Caco-2 (cell line): ENCODE results near the gene TTC27. TPM values are rescaled to one million over a fixed set of nuclear protein-coding genes. Genes with fewer than 3 reads are reported as not detected.

Experiments
- BruUV-seq: library from RNA; stranded (reverse); fragments of 400-500 nt; replicated peaks from 2 replicates; lab custom pipeline; 2021; lab: Mats Ljungman, UMichigan
- CTCF ChIA-PET: fragments of 300-600 bp; sonication (Branson Sonifier 250); formaldehyde crosslinking; loops from one replicate; lab custom pipeline; 2022; ENCODE audit warnings: antibody characterized with exemption; lab: Charles Lee
- POLR2A ChIA-PET: fragments of 300-600 bp; sonication (Branson Sonifier 250); formaldehyde crosslinking; loops from one replicate; lab custom pipeline; 2022; ENCODE audit warnings: antibody characterized with exemption; lab: Charles Lee
- DNase-seq, 2 experiments: peaks; one replicate each; pipeline versions ENCODE4 v3.0.0 to v3.0.0-alpha.2; 2020 to 2022
- H3K27me3 ChIP-seq: replicated peaks from 2 replicates; pipeline ENCODE4 v1.6.0; 2011; ENCODE audit warnings: low read length; ENCODE audit not compliant: control insufficient read depth, insufficient read depth
- H3K36me3 ChIP-seq: 2 replicates; pipeline ENCODE4 v1.5.1; 2011; ENCODE audit warnings: low read length; ENCODE audit not compliant: control insufficient read depth, insufficient read depth
- H3K4me1 ChIP-seq: fragments of 250-450 bp; sonication (Bioruptor Pico); 2 replicates; pipeline ENCODE4 v1.5.1; 2020; ENCODE audit warnings: mild to moderate bottlenecking
- H3K4me3 ChIP-seq: 2 replicates; pipeline ENCODE4 v1.5.1; 2011; ENCODE audit warnings: low read depth, mild to moderate bottlenecking, control low read depth, low read length
- H3K9me3 ChIP-seq: fragments of 250-450 bp; sonication (Bioruptor Pico); 2 replicates; pipeline ENCODE4 v1.5.1; 2020; ENCODE audit warnings: mild to moderate bottlenecking, moderate library complexity
- H3K27ac Mint-ChIP-seq: one replicate; pipeline ENCODE4 v1.8.0; 2022; ENCODE audit warnings: mixed read lengths; ENCODE audit not compliant: unreplicated experiment
- H3K27me3 Mint-ChIP-seq: one replicate; pipeline ENCODE4 v1.8.0; 2022; ENCODE audit warnings: mixed read lengths; ENCODE audit not compliant: insufficient read depth, unreplicated experiment
- H3K36me3 Mint-ChIP-seq: one replicate; pipeline ENCODE4 v1.8.0; 2022; ENCODE audit warnings: mild to moderate bottlenecking, mixed read lengths; ENCODE audit not compliant: insufficient read depth, unreplicated experiment
- H3K4me1 Mint-ChIP-seq: one replicate; pipeline ENCODE4 v1.8.0; 2022; ENCODE audit warnings: low read depth, mixed read lengths; ENCODE audit not compliant: unreplicated experiment
- H3K4me3 Mint-ChIP-seq: one replicate; pipeline ENCODE4 v1.8.0; 2022; ENCODE audit warnings: mild to moderate bottlenecking, moderate library complexity, mixed read lengths; ENCODE audit not compliant: unreplicated experiment
- H3K9me3 Mint-ChIP-seq: one replicate; pipeline ENCODE4 v1.8.0; 2022; ENCODE audit warnings: mixed read lengths; ENCODE audit not compliant: unreplicated experiment
- intact Hi-C: fragments of 100-400 bp; cut with micrococcal nuclease; formaldehyde crosslinking; loops from one replicate; pipeline ENCODE4 v1.10.0; 2022; ENCODE audit not compliant: unreplicated experiment
- total RNA-seq: library from RNA; stranded (reverse); gene quantifications from 2 replicates; pipeline ENCODE4 v1.2.3, GENCODE V29; 2022
- TF ChIP-seq, protein P1 (sequence below), 2 experiments: fragments of 200-600 bp in 1 of 2; IDR thresholded peaks; 1 replicate in 1 of 2; 2 replicates in 1 of 2; pipeline versions ENCODE4 v1.5.1 to v1.8.0; 2011 to 2022; ENCODE audit warnings: antibody characterized with exemption in 1 of 2, control low read depth in 1 of 2, inconsistent platforms in 1 of 2, low read depth in 1 of 2, low read length in 1 of 2, mild to moderate bottlenecking in 1 of 2, moderate library complexity in 1 of 2; ENCODE audit not compliant: insufficient read depth in 1 of 2, severe bottlenecking in 1 of 2, unreplicated experiment in 1 of 2

Gene TTC27
- total RNA-seq, 1 experiment from 2014 or later: 20.6 TPM

DNA sequence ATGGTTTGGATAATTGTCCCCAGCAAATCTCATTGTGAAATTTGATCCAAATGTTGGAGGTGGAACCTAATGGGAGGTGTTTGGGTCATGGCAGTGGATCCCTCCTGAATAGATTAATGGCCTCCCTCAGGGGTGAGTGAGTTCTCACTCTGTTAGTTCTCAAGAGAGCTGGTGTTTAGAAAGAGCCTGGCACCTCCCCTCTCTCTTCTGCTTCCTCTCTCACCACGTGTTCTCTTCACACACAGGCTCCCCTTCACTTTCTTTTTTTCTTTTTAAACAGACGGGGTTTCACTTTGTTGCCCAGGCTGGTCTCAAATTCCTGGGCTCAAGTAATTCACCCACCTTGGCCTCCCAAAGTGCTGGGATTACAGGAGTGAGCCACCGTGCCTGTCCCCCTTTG, 207.3 kb downstream of the TTC27 start:
- TF ChIP-seq, protein P1, sequence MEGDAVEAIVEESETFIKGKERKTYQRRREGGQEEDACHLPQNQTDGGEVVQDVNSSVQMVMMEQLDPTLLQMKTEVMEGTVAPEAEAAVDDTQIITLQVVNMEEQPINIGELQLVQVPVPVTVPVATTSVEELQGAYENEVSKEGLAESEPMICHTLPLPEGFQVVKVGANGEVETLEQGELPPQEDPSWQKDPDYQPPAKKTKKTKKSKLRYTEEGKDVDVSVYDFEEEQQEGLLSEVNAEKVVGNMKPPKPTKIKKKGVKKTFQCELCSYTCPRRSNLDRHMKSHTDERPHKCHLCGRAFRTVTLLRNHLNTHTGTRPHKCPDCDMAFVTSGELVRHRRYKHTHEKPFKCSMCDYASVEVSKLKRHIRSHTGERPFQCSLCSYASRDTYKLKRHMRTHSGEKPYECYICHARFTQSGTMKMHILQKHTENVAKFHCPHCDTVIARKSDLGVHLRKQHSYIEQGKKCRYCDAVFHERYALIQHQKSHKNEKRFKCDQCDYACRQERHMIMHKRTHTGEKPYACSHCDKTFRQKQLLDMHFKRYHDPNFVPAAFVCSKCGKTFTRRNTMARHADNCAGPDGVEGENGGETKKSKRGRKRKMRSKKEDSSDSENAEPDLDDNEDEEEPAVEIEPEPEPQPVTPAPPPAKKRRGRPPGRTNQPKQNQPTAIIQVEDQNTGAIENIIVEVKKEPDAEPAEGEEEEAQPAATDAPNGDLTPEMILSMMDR (IDR thresholded peaks at IDR 0.05; ENCODE audit: insufficient read depth in 1 of 2, low read depth in 1 of 2, low read length in 1 of 2, severe bottlenecking in 1 of 2, unreplicated experiment in 1 of 2): no peak
- Histone ChIP-seq H3K4me1 (peaks cover 46% of the 10 kb centered on the region), H3K9me3 (no peaks in the 10 kb centered on the region; the same call in 1 of the 2 replicates), H3K4me3 (no peak overlapping the region), H3K27me3 (no peaks in the 10 kb centered on the region), H3K36me3 (no peaks in the 10 kb centered on the region)
- Mint-ChIP-seq H3K27ac (peak overlapping the region; percentile 70), H3K27me3 (no peaks in the 10 kb centered on the region), H3K36me3 (peaks cover 5% of the 10 kb centered on the region), H3K4me1 (peaks cover 61% of the 10 kb centered on the region), H3K4me3 (no peak overlapping the region), H3K9me3 (peaks cover 21% of the 10 kb centered on the region)
- ChIA-PET POLR2A (no interaction called here), CTCF (no interaction called here)
- intact Hi-C loops: no loop called here
- DNase-seq: no peak
- no TSS peak for BruUV-seq

DNA sequence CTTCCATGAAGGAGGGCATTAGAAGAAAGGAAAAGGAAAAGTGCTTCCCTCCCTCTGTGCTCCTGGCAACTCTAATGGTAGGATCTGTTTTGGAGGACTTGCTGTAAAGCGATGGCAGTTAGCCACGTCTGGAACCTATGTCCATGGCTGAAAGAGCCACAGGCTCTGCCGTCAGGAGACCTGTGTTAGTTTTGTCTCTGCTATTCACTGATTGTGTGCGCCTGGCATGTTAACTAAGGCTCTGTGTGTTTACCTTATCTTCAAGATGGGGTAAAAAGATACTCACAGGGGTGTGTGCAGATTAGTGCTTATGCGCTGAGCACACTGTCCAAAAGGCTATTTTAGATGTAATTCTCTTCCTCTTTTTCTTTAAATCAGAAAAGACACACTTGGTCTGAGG, 209.1 kb downstream of the TTC27 start:
- DNase-seq: peak; percentile 26 to 51
- no peaks in the 10 kb centered on the region for H3K27me3 ChIP-seq
- no TSS peak for BruUV-seq
- CTCF ChIA-PET: interaction anchor here (1.2 kb wide), 1 partner anchor 197 kb away, joined by 3 read pairs; no protein-coding TSS in a partner anchor
- H3K36me3 Mint-ChIP-seq: peaks cover 4% of the 10 kb centered on the region
- peaks cover 42% of the 10 kb centered on the region for H3K4me1 ChIP-seq
- H3K27ac Mint-ChIP-seq: peak overlapping the region; percentile 79
- TF ChIP-seq, protein P1 (IDR thresholded peaks at IDR 0.05; ENCODE audit: insufficient read depth in 1 of 2, low read depth in 1 of 2, low read length in 1 of 2, severe bottlenecking in 1 of 2, unreplicated experiment in 1 of 2): no peak
- intact Hi-C loops: loop anchor here (1.0 kb wide), 1 partner anchor 32 kb away; no protein-coding TSS in a partner anchor
- no peaks in the 10 kb centered on the region for H3K36me3 ChIP-seq
- peaks cover 55% of the 10 kb centered on the region for H3K4me1 Mint-ChIP-seq
- no peak overlapping the region for H3K4me3 ChIP-seq
- POLR2A ChIA-PET: no interaction called here
- H3K9me3 Mint-ChIP-seq: peaks cover 15% of the 10 kb centered on the region
- no peak overlapping the region for H3K4me3 Mint-ChIP-seq
- H3K9me3 ChIP-seq: no peaks in the 10 kb centered on the region
- H3K27me3 Mint-ChIP-seq: no peaks in the 10 kb centered on the region

DNA sequence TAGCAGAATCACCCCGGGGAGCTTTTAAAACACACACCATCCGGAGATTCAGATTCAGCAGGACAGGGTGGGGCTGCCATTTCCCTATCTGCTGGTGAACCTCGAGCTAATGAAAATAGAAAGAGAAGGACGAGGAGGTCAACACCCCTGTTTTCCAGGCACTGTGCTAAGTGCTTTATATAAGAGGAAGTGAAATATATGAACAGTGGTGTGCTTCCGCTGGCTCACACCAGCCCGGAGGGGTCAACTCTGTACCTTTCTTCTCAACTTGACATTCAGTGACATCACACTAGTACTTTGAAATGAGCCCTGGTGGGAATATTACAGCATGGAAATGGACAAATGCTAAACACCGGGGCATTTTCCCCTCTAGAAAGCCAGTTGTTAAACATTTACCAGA, 210.6 kb downstream of the TTC27 start:
- Histone ChIP-seq H3K36me3 (no peaks in the 10 kb centered on the region), H3K4me3 (no peak overlapping the region), H3K27me3 (no peaks in the 10 kb centered on the region), H3K9me3 (no peaks in the 10 kb centered on the region), H3K4me1 (peaks cover 30% of the 10 kb centered on the region)
- Mint-ChIP-seq H3K4me1 (peaks cover 45% of the 10 kb centered on the region), H3K9me3 (peaks cover 21% of the 10 kb centered on the region), H3K36me3 (peaks cover 4% of the 10 kb centered on the region), H3K4me3 (no peak overlapping the region), H3K27me3 (no peaks in the 10 kb centered on the region), H3K27ac (no peak overlapping the region)
- intact Hi-C loops: no loop called here
- BruUV-seq: no TSS peak
- ChIA-PET CTCF (no interaction called here), POLR2A (no interaction called here)
- no peak for DNase-seq
- TF ChIP-seq, protein P1 (IDR thresholded peaks at IDR 0.05; ENCODE audit: insufficient read depth in 1 of 2, low read depth in 1 of 2, low read length in 1 of 2, severe bottlenecking in 1 of 2, unreplicated experiment in 1 of 2): no peak
